GM12878 (cell line): ENCODE measurements around the gene PPIP5K2. TPM values are rescaled to one million over a fixed set of nuclear protein-coding genes. Genes with fewer than 3 reads are reported as not detected.

Experiments used
- ATAC-seq: fragments of 200-7000 bp; cut with Tn5 transposase; 3 replicates; pipeline ENCODE4 v1.9.1; 2020; ENCODE audit warnings: mild to moderate bottlenecking, moderate library complexity
- BruUV-seq: library from RNA; stranded (reverse); fragments of 400-500 nt; replicated peaks from 2 replicates; lab custom pipeline; 2021; lab: Mats Ljungman, UMichigan
- CTCF ChIA-PET: fragments of 300-600 bp; sonication (Branson Sonifier 250); formaldehyde crosslinking; extraction: SDS; loops from one replicate; lab custom pipeline; 2021; ENCODE audit warnings: inconsistent platforms; lab: Yijun Ruan, JAX
- POLR2A ChIA-PET: fragments of 350-600 bp; formaldehyde crosslinking; extraction: SDS; loops from one replicate; lab custom pipeline; 2021; ENCODE audit warnings: inconsistent platforms; lab: Charles Lee
- RAD21 ChIA-PET: fragments of 300-600 bp; sonication (Branson Sonifier 250); formaldehyde crosslinking; loops from one replicate; lab custom pipeline; 2023; ENCODE audit warnings: antibody characterized with exemption; ENCODE audit not compliant: unreplicated experiment; lab: Charles Lee
- SMC1A ChIA-PET: fragments of 300-600 bp; sonication (Branson Sonifier 250); formaldehyde crosslinking; loops from one replicate; lab custom pipeline; 2023; ENCODE audit not compliant: unreplicated experiment, uncharacterized antibody; lab: Charles Lee
- DNase-seq: peaks from one replicate; pipeline ENCODE4 v3.0.0-alpha.2; 2011; ENCODE audit warnings: low read depth, low spot score
- FAIRE-seq: peaks from 3 replicates; lab custom pipeline; 2011; peaks lifted over from hg19 to GRCh38; lab: Jason Lieb, UNC
- H2AFZ ChIP-seq: 2 replicates; pipeline ENCODE4 v1.6.0; 2011; ENCODE audit warnings: low read depth, low read length, control low read depth; ENCODE audit not compliant: control insufficient read depth
- H3K27ac ChIP-seq: 2 replicates; pipeline ENCODE4 v1.5.1; 2011; ENCODE audit warnings: control low read depth; ENCODE audit not compliant: control insufficient read depth, insufficient read depth
- H3K27me3 ChIP-seq, 2 experiments: replicated peaks in 1 of 2; 2 replicates each; pipeline versions ENCODE4 v1.6.0 to v1.6.1; 2011; ENCODE audit warnings: low read length in 1 of 2; ENCODE audit not compliant: control insufficient read depth in 2 of 2, insufficient read depth in 2 of 2
- H3K36me3 ChIP-seq, 2 experiments: 2 replicates each; pipeline ENCODE4 v1.5.1; 2011; ENCODE audit warnings: low read length in 1 of 2; ENCODE audit not compliant: control insufficient read depth in 2 of 2, insufficient read depth in 2 of 2
- H3K4me1 ChIP-seq: 2 replicates; pipeline ENCODE4 v1.6.1; 2011; ENCODE audit warnings: mild to moderate bottlenecking, low read length, moderate library complexity, mixed read lengths; ENCODE audit not compliant: control insufficient read depth, insufficient read depth
- H3K4me2 ChIP-seq: 2 replicates; pipeline ENCODE4 v1.6.0; 2011; ENCODE audit warnings: control low read depth; ENCODE audit not compliant: control insufficient read depth, insufficient read depth
- H3K4me3 ChIP-seq: fragments of 200-600 bp; sonication (generic); 2 replicates; pipeline ENCODE4 v1.5.1; 2016
- H3K79me2 ChIP-seq: 2 replicates; pipeline ENCODE4 v1.6.0; 2011; ENCODE audit warnings: low read length; ENCODE audit not compliant: control insufficient read depth, insufficient read depth
- H3K9ac ChIP-seq: 2 replicates; pipeline ENCODE4 v1.8.0; 2011; ENCODE audit warnings: low read length, control low read depth, mixed read lengths; ENCODE audit not compliant: control insufficient read depth, insufficient read depth
- H3K9me3 ChIP-seq: replicated peaks from 3 replicates; pipeline ENCODE4 v1.5.1; 2011; ENCODE audit warnings: mild to moderate bottlenecking, low read length; ENCODE audit not compliant: control insufficient read depth, insufficient read depth
- H4K20me1 ChIP-seq: 2 replicates; pipeline ENCODE4 v1.6.0; 2011; ENCODE audit not compliant: control insufficient read depth, insufficient read depth
- BRCA1 ChIP-seq: IDR thresholded peaks from 2 replicates; pipeline ENCODE4 v1.6.1; 2011; ENCODE audit warnings: low read depth, low read length, improper control_type of control experiment
- CHD2 ChIP-seq: IDR thresholded peaks from 2 replicates; pipeline ENCODE4 v1.6.1; 2011; ENCODE audit warnings: low read depth, low read length, improper control_type of control experiment, borderline replicate concordance
- CREB1 ChIP-seq: IDR thresholded peaks from 2 replicates; pipeline ENCODE4 v1.6.1; 2012; ENCODE audit warnings: low read depth, mild to moderate bottlenecking, inconsistent platforms
- FOXK2 ChIP-seq: fragments of 450-650 bp; IDR thresholded peaks from 2 replicates; pipeline ENCODE4 v1.6.1; 2017; ENCODE audit warnings: mild to moderate bottlenecking, moderate library complexity
- IKZF1 ChIP-seq: fragments of 450-650 bp; conservative IDR thresholded peaks from 2 replicates; pipeline ENCODE4 v1.6.1; 2017; ENCODE audit warnings: antibody characterized with exemption, mild to moderate bottlenecking
- NR2C1 ChIP-seq: fragments of 450-650 bp; IDR thresholded peaks from 2 replicates; pipeline ENCODE4 v1.6.1; 2017; ENCODE audit warnings: antibody characterized with exemption, mild to moderate bottlenecking, moderate library complexity
- RAD21 ChIP-seq: IDR thresholded peaks from 2 replicates; pipeline ENCODE4 v1.6.1; 2011; ENCODE audit warnings: mild to moderate bottlenecking, low read depth, low read length, moderate library complexity; ENCODE audit not compliant: insufficient read depth
- SIX5 ChIP-seq: IDR thresholded peaks from 2 replicates; pipeline ENCODE4 v1.6.1; 2011; ENCODE audit warnings: mild to moderate bottlenecking, low read depth, low read length, moderate library complexity; ENCODE audit not compliant: severe bottlenecking
- TAF1 ChIP-seq: IDR thresholded peaks from 2 replicates; pipeline ENCODE4 v1.6.1; 2011; ENCODE audit warnings: mild to moderate bottlenecking, low read depth, low read length, borderline replicate concordance
- ZBTB33 ChIP-seq: fragments of 450-650 bp; IDR thresholded peaks from 2 replicates; pipeline ENCODE4 v1.6.1; 2017; ENCODE audit warnings: mild to moderate bottlenecking
- ZBTB4 ChIP-seq: fragments of 450-650 bp; formaldehyde crosslinking; IDR thresholded peaks from 2 replicates; pipeline ENCODE4 v1.4.0; 2022; ENCODE audit warnings: mild to moderate bottlenecking, moderate library complexity
- ZNF24 ChIP-seq: fragments of 450-650 bp; IDR thresholded peaks from 2 replicates; pipeline ENCODE4 v1.6.1; 2017; ENCODE audit warnings: antibody characterized with exemption, mild to moderate bottlenecking
- WGBS: methylation state at CpG from one replicate; pipeline ENCODE4 v1.1.6; 2016; ENCODE audit warnings: low lambda C conversion rate; ENCODE audit not compliant: insufficient replicate concordance, insufficient coverage; ENCODE audit errors: missing lambda C conversion rate; 5-methylcytosine and 5-hydroxymethylcytosine counted together
- in situ Hi-C: fragments of 300-500 bp; cut with MboI; formaldehyde crosslinking; loops from 9 replicates; pipeline ENCODE4 v1.14.3; 2018; ENCODE audit warnings: mixed read lengths
- intact Hi-C: fragments of 100-400 bp; cut with micrococcal nuclease; formaldehyde crosslinking; loops from one replicate; pipeline ENCODE4 v1.14.2; 2022; ENCODE audit not compliant: unreplicated experiment
- polyA plus RNA-seq, 11 experiments: library from polyadenylated mRNA; depleted of rRNA in 4 of 11; unstranded in 6 of 11; stranded (reverse) in 5 of 11; fragments of >200 nt; fragmentation: Nextera tagmentation in 4 of 11; fragmentation: Illumina TruSeq in 1 of 11; extraction: Ambion mirVana in 4 of 11; extraction: Trizol in 1 of 11; gene quantifications; 1 replicate in 1 of 11; 2 replicates in 10 of 11; pipeline versions ENCODE4 v1.2.1 to v1.2.3, GENCODE V29; 2011 to 2016; ENCODE audit warnings: inconsistent platforms in 2 of 11, missing spikeins in 2 of 11, low read depth in 1 of 11
- total RNA-seq, 4 experiments: library from RNA; depleted of rRNA in 3 of 4; stranded (reverse); fragments of >200 nt in 3 of 4; fragmentation: Illumina TruSeq in 1 of 4; extraction: Trizol in 1 of 4; gene quantifications; 2 replicates each; pipeline versions ENCODE4 v1.2.1 to v1.2.3, GENCODE V29; 2013 to 2021
- TF ChIP-seq, protein P1 (sequence below): fragments of 450-650 bp; IDR thresholded peaks from 2 replicates; pipeline ENCODE4 v1.6.1; 2017; ENCODE audit warnings: mild to moderate bottlenecking, moderate library complexity

Gene PPIP5K2
- total and polyA plus RNA-seq, 10 of the 15 experiments (the other 5 are each of a cell fraction or from before 2014, with no cell fraction given), result 27.7 to 87.3 (median 58.6) TPM

DNA sequence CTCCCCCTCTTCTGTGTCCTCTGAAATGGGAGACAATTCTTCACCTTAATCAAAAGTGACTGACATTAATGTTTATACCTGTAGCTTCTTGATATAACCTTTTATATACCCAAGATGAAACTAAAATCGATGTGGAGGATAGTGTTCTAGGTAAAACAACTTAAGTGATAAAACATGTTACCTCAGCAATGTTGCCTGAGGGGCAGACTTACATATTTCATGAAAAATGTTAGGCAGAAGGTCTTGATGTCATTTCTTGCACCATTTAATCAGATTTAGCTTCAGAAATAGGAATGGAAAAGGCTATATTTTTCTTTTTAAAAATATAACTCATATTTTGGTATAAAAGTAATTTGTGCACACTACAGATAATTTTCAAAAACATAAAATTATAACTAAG lies 115.8 kb downstream of the PPIP5K2 start (continued):
- TF ChIP-seq TAF1 (no peak), ZBTB4 (no peak), NR2C1 (no peak)

DNA sequence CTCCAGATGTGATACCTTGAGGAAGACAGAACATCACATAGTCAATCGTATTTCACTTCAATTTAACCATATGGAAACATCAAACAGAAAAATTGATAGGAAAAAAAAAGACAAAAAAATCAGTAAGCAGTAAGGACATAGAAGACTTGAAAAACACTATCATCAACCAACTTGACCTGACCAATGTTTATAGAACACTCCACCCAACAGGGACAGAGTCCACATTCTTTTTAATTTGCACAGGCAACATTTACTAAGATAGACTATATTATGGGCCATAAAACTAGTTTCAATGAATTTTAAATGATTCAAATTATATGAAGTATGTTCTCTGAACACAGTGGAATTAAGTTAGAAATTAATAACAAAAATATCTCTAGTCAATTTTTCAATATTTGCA lies 117.7 kb downstream of the PPIP5K2 start:
- Histone ChIP-seq H3K36me3 (no peaks in the 10 kb centered on the region), H4K20me1 (no peaks in the 10 kb centered on the region), H3K27ac (no peak overlapping the region), H3K4me2 (no peak overlapping the region), H3K9me3 (no peaks in the 10 kb centered on the region), H3K27me3 (no peaks in the 10 kb centered on the region), H3K9ac (no peak overlapping the region), H2AFZ (no peak overlapping the region), H3K79me2 (no peaks in the 10 kb centered on the region), H3K4me3 (no peak overlapping the region), H3K4me1 (no peaks in the 10 kb centered on the region)
- WGBS, result 0% methylated on average over 1 of the region's 1 CpG
- FAIRE-seq (no peak), DNase-seq (no peak), ATAC-seq (no peak)
- ChIA-PET POLR2A (no interaction called here), CTCF (no interaction called here), RAD21 (no interaction called here), SMC1A (no interaction called here)
- in situ Hi-C loops, result no loop called here
- intact Hi-C loops, result no loop called here
- TF ChIP-seq FOXK2, result no peak
- TF ChIP-seq CHD2, result no peak
- TF ChIP-seq CREB1, result no peak
- TF ChIP-seq, protein P1, sequence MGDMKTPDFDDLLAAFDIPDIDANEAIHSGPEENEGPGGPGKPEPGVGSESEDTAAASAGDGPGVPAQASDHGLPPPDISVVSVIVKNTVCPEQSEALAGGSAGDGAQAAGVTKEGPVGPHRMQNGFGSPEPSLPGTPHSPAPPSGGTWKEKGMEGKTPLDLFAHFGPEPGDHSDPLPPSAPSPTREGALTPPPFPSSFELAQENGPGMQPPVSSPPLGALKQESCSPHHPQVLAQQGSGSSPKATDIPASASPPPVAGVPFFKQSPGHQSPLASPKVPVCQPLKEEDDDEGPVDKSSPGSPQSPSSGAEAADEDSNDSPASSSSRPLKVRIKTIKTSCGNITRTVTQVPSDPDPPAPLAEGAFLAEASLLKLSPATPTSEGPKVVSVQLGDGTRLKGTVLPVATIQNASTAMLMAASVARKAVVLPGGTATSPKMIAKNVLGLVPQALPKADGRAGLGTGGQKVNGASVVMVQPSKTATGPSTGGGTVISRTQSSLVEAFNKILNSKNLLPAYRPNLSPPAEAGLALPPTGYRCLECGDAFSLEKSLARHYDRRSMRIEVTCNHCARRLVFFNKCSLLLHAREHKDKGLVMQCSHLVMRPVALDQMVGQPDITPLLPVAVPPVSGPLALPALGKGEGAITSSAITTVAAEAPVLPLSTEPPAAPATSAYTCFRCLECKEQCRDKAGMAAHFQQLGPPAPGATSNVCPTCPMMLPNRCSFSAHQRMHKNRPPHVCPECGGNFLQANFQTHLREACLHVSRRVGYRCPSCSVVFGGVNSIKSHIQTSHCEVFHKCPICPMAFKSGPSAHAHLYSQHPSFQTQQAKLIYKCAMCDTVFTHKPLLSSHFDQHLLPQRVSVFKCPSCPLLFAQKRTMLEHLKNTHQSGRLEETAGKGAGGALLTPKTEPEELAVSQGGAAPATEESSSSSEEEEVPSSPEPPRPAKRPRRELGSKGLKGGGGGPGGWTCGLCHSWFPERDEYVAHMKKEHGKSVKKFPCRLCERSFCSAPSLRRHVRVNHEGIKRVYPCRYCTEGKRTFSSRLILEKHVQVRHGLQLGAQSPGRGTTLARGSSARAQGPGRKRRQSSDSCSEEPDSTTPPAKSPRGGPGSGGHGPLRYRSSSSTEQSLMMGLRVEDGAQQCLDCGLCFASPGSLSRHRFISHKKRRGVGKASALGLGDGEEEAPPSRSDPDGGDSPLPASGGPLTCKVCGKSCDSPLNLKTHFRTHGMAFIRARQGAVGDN, result no peak
- TF ChIP-seq ZBTB33, result no peak
- TF ChIP-seq RAD21, result no peak
- TF ChIP-seq ZNF24, result no peak
- TF ChIP-seq BRCA1, result no peak
- no peak for TF ChIP-seq IKZF1
- no peak for TF ChIP-seq SIX5
- no TSS peak for BruUV-seq
